Spinal cord (tissue), 10 donors: ENCODE data around the gene MAP2K3. TPM values are rescaled to one million over a fixed set of nuclear protein-coding genes. Genes with fewer than 3 reads are reported as not detected.

Experiments
- DNase-seq, 6 donors: peaks; one replicate each; pipeline versions ENCODE4 v3.0.0 to v3.0.0-alpha.2; 2013 to 2015; ENCODE audit warnings: low spot score in 6 of 6, low read depth in 4 of 6
- H3K27ac ChIP-seq: one replicate; pipeline ENCODE4 v1.5.1; 2013; ENCODE audit warnings: low read depth, low read length, control low read depth
- H3K27me3 ChIP-seq: one replicate; pipeline ENCODE4 v1.6.1; 2013; ENCODE audit warnings: low read length; ENCODE audit not compliant: control insufficient read depth, insufficient read depth
- H3K36me3 ChIP-seq: one replicate; pipeline ENCODE4 v1.6.1; 2013; ENCODE audit warnings: low read length; ENCODE audit not compliant: control insufficient read depth, insufficient read depth
- H3K4me1 ChIP-seq: one replicate; pipeline ENCODE4 v1.6.1; 2013; ENCODE audit warnings: low read length; ENCODE audit not compliant: control insufficient read depth, insufficient read depth
- H3K4me3 ChIP-seq: one replicate; pipeline ENCODE4 v1.5.1; 2013; ENCODE audit warnings: low read depth, low read length, control low read depth
- H3K9me3 ChIP-seq: one replicate; pipeline ENCODE4 v1.6.1; 2013; ENCODE audit warnings: low read length; ENCODE audit not compliant: control insufficient read depth, insufficient read depth
- WGBS: methylation state at CpG from one replicate; pipeline ENCODE4 v1.1.5; 2013; ENCODE audit warnings: missing lambda C conversion rate; ENCODE audit not compliant: insufficient coverage; 5-methylcytosine and 5-hydroxymethylcytosine counted together
- polyA plus RNA-seq, 2 donors: library from polyadenylated mRNA; unstranded; fragments of 120-200 nt; gene quantifications; one replicate each; pipeline ENCODE4 v1.2.1, GENCODE V29; 2013; ENCODE audit not compliant: insufficient read length in 2 of 2
- total RNA-seq, 2 donors: library from RNA; depleted of rRNA in 1 of 2; stranded (reverse); fragments of 120-200 nt in 1 of 2; fragments of >200 nt in 1 of 2; gene quantifications; one replicate each; pipeline versions ENCODE4 v1.2.3 to v1.2.4, GENCODE V29; 2013 to 2014
- donor health status: healthy.

The MAP2K3 gene
- total and polyA plus RNA-seq, 4 donors, result 10.6 to 24.7 (median 16.7) TPM

GRCh38 chr17:21355586-21355985, 71.1 kb downstream of the MAP2K3 start:
- H3K27me3 ChIP-seq, result no peaks in the 10 kb centered on the region
- no peak overlapping the region for H3K4me3 ChIP-seq
- H3K27ac ChIP-seq, result no peak overlapping the region
- no peaks in the 10 kb centered on the region for H3K9me3 ChIP-seq
- no peaks in the 10 kb centered on the region for H3K36me3 ChIP-seq
- WGBS, result 90% methylated on average over 3 of the region's 12 CpGs
- H3K4me1 ChIP-seq, result peaks cover 13% of the 10 kb centered on the region
- no peak for DNase-seq

GRCh38 chr17:21356537-21357127, 72.1 kb downstream of the MAP2K3 start:
- 87% methylated on average over 2 of the region's 2 CpGs for WGBS

GRCh38 chr17:21357281-21357680, 72.8 kb downstream of the MAP2K3 start:
- Histone ChIP-seq H3K27ac (no peak overlapping the region), H3K27me3 (no peaks in the 10 kb centered on the region), H3K4me3 (no peak overlapping the region), H3K9me3 (no peaks in the 10 kb centered on the region), H3K36me3 (no peaks in the 10 kb centered on the region), H3K4me1 (peaks cover 13% of the 10 kb centered on the region)
- no peak for DNase-seq
- WGBS, result 49% methylated on average over 3 of the region's 5 CpGs

More at GRCh38 chr17:21356537-21357127, 72.1 kb downstream of the MAP2K3 start:
- Histone ChIP-seq H3K4me1 (peaks cover 13% of the 10 kb centered on the region), H3K4me3 (no peak overlapping the region), H3K27ac (no peak overlapping the region), H3K27me3 (no peaks in the 10 kb centered on the region), H3K9me3 (no peaks in the 10 kb centered on the region), H3K36me3 (no peaks in the 10 kb centered on the region)
- no peak for DNase-seq

GRCh38 chr17:21357696-21358656, 73.5 kb downstream of the MAP2K3 start:
- H3K9me3 ChIP-seq, result no peaks in the 10 kb centered on the region
- no peaks in the 10 kb centered on the region for H3K36me3 ChIP-seq
- no peak overlapping the region for H3K27ac ChIP-seq
- H3K27me3 ChIP-seq, result no peaks in the 10 kb centered on the region
- no peak overlapping the region for H3K4me3 ChIP-seq
- H3K4me1 ChIP-seq, result peaks cover 13% of the 10 kb centered on the region
- 41% methylated on average over 3 of the region's 10 CpGs for WGBS
- no peak for DNase-seq

- no peak overlapping the region for H3K4me3 ChIP-seq
- WGBS, result 80% methylated on average over 11 of the region's 12 CpGs
- no peaks in the 10 kb centered on the region for H3K9me3 ChIP-seq
- peaks cover 13% of the 10 kb centered on the region for H3K4me1 ChIP-seq
- no peak overlapping the region for H3K27ac ChIP-seq
- no peaks in the 10 kb centered on the region for H3K27me3 ChIP-seq
- DNase-seq, result no peak
- no peaks in the 10 kb centered on the region for H3K36me3 ChIP-seq
Measured at GRCh38 chr17:21358682-21359482, 74.4 kb downstream of the MAP2K3 start.

GRCh38 chr17:21359483-21359840, 75.0 kb downstream of the MAP2K3 start:
- Histone ChIP-seq H3K27ac (no peak overlapping the region), H3K9me3 (no peaks in the 10 kb centered on the region), H3K27me3 (no peaks in the 10 kb centered on the region), H3K36me3 (no peaks in the 10 kb centered on the region), H3K4me1 (peaks cover 13% of the 10 kb centered on the region), H3K4me3 (no peak overlapping the region)
- WGBS, result 81% methylated on average over 9 of the region's 9 CpGs
- no peak for DNase-seq

GRCh38 chr17:21360048-21360447, 75.5 kb downstream of the MAP2K3 start:
- DNase-seq, result no peak
- Histone ChIP-seq H3K9me3 (no peaks in the 10 kb centered on the region), H3K27me3 (no peaks in the 10 kb centered on the region), H3K4me1 (peaks cover 13% of the 10 kb centered on the region), H3K36me3 (no peaks in the 10 kb centered on the region), H3K27ac (no peak overlapping the region), H3K4me3 (no peak overlapping the region)
- whole genome bisulfite sequencing, result 31% methylated on average over 7 of the region's 7 CpGs

GRCh38 chr17:21361020-21361809, 76.7 kb downstream of the MAP2K3 start:
- WGBS, result 60% methylated on average over 4 of the region's 5 CpGs
- H3K27me3 ChIP-seq, result no peaks in the 10 kb centered on the region
- no peak for DNase-seq
- peaks cover 13% of the 10 kb centered on the region for H3K4me1 ChIP-seq
- no peak overlapping the region for H3K27ac ChIP-seq
- H3K9me3 ChIP-seq, result no peaks in the 10 kb centered on the region
- H3K4me3 ChIP-seq, result no peak overlapping the region
- H3K36me3 ChIP-seq, result no peaks in the 10 kb centered on the region

- Histone ChIP-seq H3K4me3 (no peak overlapping the region), H3K4me1 (peaks cover 10% of the 10 kb centered on the region), H3K36me3 (no peaks in the 10 kb centered on the region)
Measured at GRCh38 chr17:21362331-21362931, 77.9 kb downstream of the MAP2K3 start.

More at GRCh38 chr17:21362331-21362931, 77.9 kb downstream of the MAP2K3 start:
- Histone ChIP-seq H3K27me3 (no peaks in the 10 kb centered on the region), H3K9me3 (no peaks in the 10 kb centered on the region), H3K27ac (no peak overlapping the region)
- no peak for DNase-seq
